HG03135 (cell line): ENCODE measurements around the gene KRT78.
"Not testable (repeated sequence)": the region's sequence is repeated elsewhere in the genome, so short reads cannot be mapped to it uniquely, and the experiment has no call there.

Experiments used
- ATAC-seq: cut with Tn5 transposase; IDR thresholded peaks from one replicate; pipeline ENCODE4 v1.9.1; 2021; ENCODE audit warnings: mild to moderate bottlenecking, moderate library complexity; ENCODE audit not compliant: unreplicated experiment

KRT78 gene

DNA sequence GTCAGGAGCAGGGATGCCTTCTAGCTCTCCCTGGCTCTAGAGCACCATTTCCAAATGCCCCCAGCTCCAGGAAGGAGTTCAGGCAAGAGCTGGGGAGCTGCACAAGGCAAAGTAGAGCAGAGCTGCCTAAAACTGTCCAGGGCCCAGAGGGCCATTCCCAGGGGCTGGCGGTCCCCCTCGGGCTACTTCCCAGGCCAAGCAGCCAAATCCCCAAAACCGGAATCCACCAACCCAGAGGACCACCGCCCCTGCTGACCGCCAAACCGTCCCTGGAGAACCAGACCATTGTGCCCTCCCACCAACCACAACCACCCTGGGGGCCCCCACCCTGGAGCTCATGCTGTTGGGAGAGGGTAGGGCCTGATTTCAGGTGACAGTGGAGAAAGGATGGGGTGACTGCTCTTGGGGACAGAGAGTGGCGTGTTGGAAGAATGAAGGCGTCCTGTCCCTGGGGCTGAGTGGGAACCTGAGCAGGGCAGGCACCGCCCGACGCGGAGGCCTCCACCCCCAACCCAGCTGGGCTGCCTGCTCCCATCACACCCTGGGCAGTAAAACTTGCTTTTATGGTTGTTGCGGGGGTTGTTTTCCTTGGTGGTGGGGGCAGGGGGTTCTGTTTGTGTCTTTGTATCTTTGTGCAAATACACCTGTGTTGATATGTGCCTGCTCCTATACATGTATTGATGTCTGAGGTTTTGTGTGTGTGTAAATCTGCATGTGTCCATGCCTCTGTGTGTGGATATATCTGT lies 24.0 kb upstream of the KRT78 start:
- ATAC-seq: no peak

DNA sequence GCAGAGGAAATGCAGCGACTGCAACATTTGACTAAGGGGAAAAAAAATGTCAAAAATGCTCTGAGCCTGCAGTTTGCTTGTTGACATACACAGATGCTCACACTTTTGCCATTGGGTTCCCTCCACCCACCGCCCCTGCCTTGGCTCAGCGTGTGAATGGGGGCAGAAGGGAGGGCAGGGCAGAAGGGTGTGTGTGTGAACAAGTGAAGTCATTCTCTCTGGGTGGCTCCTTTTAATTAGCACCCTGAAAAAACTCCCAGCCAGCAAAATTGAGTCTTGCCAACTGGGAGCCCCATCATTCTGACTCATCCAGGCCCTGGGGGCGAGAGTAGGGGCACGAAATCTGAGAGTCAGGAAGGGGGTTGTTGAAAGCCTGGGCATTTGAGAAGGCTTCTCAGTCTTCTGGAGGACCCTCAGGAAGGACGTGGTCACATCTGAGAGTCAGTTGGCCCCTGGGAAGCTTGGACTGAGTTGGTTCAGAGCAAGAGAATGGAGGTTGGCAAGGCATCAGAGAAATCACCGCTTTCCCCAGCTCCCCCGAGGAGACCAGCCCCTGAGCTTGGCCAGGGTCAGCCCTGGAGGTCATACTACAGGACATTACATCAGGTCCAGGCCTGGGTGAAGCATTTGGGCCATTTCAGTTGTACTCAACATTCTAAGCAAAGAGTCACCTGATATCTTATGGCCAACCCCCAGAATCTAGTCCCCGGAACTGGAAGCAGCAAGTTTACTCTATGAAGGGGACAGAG lies 22.7 kb upstream of the KRT78 start:
- no peak for ATAC-seq

DNA sequence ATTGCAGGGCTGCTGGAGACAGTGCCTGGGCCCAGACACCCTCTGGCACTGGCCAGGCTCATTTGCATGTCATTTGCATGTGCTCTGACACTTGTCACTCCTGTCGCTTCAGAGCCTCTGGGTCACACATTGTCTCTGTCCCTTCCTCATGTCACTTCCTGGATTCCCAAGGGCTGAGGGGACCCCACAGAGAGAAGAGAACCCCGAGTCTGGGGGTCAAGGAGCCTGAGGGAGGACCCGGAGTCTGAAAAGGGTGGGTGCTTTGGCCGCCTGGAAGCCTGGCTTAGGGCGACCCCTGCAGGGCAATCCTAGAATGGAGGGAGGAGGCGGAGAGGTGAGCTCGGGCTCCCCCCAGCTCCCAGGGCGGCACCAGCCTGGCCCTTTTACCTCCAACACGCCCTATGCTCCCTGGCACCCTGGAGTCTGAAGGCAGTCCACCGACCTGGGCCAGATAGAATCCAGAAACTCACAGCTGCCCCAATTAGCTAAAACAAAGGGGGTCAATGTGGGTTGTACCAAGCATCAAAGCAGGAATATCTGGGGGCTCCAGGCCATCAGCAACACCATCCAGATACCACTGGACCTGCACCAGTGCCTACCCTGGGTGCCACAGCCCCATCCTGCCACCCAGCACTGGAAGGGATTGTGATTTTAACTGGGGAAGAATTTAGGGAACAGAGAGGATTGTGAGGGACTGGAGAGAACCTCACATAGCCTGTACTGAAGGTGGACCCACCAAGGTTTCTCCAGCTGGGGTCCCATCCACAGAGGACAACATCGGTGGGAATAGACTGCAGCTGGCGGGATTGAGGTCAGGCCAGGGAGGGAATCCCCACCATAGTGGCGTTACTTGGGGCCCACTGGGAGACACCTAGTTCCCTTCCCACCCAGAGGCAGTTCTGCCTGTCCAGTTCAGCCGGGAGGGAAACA lies 21.8 kb upstream of the KRT78 start:
- peak; percentile 55 for ATAC-seq

DNA sequence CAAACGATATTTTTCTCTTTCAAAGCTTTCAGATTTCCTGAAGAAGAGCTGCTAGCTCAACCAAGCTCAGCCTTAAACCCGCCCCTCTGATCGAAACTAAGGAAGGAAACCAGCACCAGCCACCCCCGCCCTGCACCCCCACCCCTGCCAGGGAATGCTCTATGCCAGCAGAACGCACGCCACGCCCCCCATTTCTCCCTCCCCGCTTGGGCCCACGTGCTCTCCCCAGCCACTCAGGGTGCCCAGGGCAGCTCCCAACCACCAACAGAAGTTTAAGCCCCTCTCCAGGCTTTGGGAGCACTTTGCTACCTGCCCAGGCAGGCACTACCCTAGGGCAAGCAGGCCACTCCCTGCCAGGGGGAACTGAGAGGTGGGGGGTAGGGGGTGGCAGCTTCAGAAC lies 18.8 kb upstream of the KRT78 start:
- no peak for ATAC-seq

DNA sequence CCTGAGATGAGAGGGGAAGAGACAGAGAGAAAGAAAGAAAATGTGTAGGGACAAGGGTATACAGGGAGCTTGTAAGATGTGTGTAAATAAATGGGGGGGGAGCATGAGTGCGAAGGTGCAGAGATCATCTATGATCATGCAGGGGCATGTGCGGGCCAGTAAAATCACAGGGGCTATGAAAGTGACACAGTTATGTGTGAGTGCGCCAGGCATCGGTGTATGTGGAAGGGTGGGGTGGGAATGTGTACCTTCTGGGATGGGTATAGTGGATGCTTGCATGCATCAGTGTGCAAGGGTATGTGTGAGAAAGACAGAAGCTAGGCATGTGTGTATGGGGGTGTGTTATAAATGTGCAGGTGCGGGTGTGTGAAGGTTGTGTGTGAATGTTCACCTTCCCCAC lies 18.4 kb upstream of the KRT78 start:
- ATAC-seq: no peak

DNA sequence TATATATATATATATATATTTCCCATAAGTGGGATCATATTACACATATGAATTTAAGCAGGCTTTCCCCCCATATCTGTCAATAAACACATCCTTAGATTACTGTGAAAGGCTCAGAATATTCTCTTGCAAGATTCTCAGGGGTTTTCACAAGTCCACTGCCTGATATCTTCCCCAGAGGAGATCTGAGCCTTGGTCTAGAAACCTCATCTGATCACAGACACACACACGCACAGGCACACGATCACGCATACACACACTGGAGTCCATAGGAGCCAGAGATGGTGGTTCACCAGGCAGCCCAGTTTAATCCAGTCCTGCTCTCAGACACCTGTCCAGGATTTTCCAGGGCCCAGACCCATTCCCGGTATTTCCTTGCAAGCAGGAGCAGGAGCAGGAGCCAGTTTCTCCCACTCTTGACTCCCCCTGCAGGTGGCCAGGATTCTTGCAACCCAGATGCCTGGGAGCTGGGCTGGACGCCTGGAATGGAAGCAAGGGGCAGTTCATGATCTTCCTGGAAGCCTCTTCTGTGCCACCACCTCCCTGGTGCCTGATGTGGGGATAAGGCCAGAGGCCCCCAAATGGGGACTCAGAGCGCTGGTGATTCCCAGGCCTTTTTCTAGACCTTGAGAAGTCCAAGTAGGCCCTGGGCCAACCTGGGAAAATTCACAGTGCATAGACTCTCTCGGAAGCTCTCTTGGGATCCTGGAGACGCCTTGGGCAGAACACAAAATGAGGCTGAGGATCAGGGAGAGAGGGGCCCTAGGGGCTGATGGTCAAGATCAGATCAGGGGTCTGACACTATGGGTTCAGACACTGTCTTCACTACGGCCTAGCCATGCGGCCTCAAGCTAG lies 16.5 kb upstream of the KRT78 start:
- no peak for ATAC-seq

DNA sequence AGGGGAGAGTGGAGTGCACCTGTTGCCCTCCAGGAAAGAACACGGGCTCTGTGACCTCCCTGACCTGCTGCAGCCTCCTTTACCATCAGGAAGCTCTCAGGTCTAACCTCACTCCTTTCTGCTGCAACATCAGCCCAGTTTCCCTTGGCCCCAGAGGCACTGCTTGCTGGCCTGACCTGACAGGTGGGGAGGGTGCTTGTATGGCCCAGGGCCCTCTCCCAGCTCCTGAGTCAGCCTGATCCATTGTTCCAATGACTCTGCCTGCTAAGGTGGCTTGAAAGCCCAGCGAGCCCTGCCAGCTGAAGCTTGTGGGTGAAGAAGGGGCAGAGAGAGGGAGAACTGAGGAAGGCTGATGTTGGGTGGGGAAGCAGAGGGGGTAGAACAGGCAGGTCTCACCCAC lies 13.2 kb upstream of the KRT78 start:
- ATAC-seq: no peak

DNA sequence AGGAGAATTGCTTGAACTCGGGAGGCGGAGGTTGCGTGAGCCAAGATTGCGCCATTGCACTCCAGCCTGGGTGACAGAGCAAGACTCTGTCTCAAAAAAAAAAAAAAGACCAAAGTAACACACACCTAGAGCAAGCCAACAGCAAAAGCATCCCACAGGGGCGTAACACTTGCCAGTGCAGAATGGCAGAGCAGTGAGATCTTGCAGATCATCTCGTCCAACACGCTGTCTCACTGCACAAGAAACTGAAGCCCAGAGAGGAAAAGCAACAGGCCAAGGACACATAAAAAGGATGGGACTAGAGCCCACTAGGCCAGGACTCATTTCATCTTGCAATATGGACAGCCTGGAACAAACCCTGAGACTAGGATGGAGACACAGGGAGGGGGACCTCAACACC lies 12.7 kb upstream of the KRT78 start:
- no peak for ATAC-seq

DNA sequence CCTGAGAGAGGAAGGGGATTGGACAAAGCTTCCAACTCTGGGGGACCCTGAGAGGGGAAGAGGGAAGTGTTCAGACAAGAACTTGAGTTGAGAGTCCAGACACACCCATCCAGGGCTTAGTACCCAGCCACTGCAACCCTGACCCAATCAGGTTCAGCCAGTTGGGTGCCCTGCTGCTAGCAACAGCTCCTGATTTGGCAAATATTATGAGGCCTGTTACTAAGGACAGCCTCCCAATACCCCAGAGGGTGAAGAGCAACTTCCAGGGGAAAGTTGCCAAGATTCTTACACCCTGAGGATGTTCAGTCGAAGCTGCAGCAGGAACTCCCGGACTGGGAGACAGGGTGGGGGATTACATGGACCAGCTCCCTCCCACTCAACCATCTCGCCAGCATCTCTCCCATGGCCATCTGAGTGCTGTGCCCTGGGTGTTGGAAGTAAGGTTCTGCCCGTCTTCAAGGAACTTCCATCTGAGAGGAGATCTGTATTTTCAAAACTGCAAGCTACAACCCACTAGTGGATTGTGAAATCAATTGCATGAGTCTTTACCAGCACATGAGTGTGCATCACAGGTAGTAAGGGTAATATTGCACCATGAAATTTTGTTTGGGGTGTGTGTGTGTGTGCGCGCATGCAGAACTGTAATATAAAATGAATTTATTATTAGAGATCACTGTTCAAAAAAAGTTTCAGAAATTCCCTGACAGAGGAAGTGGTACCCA lies 11.5 kb upstream of the KRT78 start:
- ATAC-seq: no peak

DNA sequence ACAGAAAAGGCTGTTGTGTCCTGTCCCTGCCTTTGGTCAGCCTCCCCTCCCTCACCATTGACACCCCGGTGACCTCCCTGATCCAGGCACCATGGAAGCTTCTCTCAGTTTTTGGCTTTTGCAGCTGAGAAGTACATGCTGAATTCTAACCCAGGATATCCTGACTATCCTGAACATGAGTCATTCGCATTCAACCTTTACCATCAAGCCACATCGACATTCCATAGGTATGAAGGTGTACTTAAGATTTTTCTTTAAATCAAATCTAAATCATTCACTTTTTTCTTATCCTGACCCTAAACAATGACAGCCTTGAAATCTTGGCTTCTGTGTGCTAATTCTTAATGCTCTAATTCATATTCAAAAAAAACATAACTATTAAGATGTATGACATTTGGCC lies 8.7 kb upstream of the KRT78 start:
- no peak for ATAC-seq

DNA sequence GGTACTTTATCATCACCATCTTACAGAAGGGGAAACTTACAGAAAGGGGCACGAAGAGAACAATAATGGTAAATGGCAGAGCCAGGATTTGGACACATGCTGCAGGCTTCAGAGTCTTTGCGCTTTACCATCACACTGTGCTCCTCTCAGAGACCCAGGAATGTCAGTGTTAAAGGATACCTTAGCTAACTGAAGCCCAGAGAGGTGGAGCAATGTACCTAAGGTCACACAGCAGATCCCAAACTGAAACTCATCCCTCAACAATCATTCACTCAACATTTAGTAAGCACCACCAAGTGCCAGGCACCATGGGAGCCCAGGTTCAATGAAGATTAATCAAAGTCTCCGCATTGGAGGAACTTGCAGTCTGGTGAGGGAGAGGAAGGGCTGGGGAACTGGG lies 8.0 kb upstream of the KRT78 start:
- ATAC-seq: no peak

DNA sequence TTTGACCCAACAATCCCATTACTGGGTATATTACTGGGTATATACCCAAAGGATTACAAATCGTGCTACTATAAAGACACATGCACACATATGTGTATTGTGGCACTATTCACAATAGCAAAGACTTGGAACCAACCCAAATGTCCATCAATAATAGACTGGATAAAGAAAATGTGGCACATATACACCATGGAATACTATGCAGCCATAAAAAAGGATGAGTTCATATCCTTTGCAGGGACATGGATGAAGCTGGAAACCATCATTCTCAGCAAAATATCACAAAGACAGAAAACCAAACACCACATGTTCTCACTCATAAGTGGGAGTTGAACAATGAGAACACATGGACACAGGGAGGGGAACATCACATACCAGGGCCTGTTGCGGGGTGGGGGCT lies 7.3 kb upstream of the KRT78 start:
- ATAC-seq: not testable (repeated sequence)

DNA sequence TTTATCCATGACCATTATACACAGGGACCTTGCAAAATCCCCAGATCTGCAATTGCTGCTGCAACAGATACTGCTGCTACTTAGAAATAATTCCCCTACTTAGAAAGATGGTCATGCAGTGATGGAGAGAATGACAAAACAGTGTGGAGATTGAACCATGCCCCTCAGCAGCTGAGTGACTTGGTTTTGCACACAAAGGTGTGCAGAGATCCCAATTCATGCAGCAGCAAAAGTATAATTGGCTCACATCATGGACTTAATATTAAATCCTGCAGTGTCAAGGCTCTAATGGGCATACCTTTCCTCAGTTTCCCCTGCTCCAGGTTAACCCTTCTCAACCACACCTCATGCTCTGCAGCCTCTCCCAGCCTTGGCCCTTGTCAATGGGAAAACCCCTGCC lies 3.0 kb upstream of the KRT78 start:
- no peak for ATAC-seq

DNA sequence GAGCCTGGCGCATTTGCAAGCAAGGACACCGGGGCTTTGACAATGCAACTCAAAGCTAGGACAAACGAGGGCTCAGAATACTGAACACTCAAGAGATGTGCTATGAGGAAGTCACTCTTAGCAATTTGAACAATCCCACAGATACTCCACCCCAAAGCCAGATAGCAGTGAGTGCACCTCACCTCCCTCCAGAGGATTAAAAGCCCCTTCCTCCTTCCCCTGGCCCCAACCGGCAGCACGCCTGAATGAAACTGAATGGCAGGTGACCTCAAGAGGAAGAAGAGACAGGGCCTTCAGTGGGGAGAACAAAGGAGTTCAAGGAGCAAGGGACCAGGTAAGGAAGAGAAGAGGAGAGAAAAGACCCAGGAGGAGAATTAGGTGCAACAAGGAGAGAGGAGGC lies 1.9 kb upstream of the KRT78 start:
- ATAC-seq: no peak

DNA sequence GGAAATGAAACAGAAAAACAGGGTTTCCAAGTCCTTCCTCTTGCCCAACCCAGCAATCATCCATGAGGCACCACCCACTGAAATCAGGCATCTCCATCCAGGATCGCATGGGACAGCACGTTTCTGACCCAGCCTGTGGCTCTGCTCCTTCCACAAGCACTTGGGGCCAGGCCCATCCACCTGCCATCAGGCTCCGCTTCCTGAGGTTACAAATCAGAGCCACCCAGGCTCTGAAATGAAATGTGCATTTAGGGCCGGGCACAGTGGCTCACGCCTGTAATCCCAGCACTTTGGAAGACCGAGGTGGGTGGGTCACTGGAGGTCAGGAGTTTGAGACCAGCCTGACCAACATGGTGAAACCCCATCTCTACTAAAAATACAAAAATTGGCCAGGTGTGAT lies 717 bp upstream of the KRT78 start:
- no peak for ATAC-seq

DNA sequence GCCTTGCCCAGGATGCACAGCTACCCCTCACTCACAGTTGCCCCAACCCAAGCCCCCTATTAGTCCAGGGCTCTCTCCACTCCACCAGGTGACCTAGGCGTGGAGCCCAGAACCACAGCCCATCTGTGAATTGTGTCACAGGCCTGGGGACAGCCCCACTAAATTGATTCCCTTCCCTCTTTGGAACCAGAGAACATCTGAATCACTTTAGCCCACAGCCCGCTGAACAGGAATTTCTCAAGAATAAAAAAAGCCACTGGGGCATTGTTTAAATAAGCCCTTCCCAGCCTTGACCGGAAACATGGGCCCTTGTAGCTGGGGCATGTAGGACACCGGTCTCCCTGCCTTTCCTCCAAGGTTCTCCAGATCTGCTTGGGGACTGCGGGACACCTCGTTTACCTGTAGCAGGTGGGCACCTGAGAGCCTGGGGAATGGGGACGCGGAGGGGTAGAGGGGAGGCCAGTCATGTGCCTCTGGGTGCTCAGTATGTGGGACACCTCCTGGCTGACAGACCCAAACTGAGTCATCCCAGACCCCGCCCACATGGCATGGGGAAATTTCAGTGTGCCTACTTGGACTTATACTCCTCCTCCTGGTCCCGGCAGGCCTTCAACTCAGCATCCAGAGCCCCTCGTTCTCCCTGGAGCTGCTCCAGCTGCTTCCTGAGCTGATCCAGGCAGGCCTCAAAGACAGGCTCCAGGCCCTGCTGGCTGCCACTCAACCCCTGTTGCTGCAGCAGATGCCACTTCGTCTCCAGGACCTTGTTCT lies 1.3 kb downstream of the KRT78 start:
- ATAC-seq: no peak

DNA sequence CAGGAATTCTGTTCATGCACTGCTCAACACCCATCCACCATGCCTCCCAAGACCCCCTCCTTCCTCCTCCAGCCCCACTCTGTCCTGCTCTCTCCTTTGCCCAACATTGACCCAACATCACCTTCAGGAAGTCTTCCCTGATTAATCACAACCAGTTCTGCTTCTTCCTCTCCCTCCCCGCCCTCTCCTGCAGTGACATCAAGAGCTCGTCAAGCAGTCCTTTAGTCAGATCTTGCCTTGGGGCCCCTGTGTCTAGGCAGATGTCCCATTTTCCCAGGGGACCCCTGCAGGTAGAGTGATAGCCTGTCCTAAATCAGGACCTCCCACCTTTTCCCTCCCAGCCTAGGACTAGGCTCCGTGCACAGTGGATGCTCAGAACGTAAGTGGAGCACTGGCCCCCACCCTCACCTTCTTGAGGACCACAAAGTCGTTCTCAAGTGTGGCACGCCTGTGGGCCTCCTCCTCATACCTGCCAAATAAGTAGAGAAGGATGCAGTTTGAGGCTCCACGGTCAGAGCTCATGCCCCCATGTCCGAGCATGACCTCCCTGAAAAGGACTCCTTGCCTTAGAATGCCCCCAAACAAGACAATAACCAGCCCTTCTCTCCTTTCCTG lies 2.3 kb downstream of the KRT78 start:
- ATAC-seq: no peak

DNA sequence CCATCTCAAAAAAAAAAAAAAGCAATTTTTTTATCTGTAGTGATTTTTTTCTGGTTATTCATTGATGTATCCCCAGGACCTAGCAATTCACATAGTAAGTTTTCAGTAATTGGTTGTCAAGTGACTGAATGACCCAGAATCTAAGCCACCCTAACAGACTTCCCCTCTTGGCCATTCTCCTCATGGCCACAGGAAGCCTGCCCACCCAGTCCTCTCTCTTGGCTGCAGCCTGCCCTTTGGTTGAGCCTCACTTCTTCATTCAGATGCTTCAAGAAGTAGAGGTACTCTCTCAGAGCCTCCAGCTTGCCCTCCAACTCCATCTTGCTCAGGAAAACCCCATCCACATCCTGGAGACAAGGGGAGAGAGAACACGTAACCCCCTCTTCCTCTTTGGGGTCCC lies 2.8 kb downstream of the KRT78 start:
- no peak for ATAC-seq

DNA sequence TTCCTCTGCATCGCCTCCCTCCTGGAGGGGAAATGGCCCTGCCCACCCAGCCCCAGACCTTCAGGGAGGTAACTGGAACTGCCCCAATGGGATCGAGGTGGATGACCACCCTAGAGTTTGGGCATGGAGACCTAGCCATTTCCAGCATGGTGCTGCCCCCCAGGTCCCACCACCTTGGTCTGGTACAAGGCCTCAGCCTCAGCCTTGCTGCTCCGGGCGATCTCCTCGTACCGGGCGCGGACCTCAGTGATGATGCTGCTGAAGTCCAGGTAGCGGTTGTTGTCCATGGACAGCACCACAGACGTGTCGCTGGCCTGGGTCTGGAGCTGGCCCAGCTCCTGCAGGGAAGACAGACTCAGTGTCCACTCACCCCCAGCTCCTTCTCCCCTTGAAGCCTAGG lies 4.4 kb downstream of the KRT78 start:
- no peak for ATAC-seq
